NCI-H1694 treated with DMSO at 0.1 percent for 48 hours (cell line): ENCODE data around the gene NADSYN1.

Source experiments
- DNase-seq: peaks from one replicate; lab custom pipeline; 2025; lab: John Stamatoyannopoulos, UW

The NADSYN1 gene

DNA sequence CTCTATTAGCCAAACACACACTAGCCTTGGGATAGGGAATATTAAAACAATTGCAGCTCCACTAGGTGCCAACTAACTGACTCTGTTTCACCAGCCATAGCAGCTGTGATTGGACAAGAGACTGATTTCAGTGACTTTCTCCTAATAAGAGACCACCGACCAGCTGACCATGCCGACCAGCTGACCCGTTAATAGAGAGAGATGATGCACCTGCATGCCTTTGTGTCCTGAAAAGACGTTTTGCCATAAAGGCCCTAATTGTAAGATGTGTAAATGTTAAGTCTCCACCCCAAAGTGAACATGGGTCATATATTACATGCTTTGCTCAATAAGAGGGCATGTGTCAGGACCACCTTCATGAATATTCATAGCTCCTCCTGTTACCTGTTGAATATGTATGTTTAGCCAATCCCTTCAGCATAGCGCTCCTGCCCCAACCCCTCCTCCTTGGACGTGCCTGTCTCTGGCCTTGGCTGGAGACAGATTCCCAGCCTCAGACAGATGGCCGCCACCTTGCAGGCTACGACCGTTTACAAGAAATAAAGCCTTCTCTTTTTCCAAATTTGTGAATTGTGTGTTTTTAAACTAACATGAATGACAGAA is 1.3 kb upstream of the NADSYN1 start:
- no peak for DNase-seq

DNA sequence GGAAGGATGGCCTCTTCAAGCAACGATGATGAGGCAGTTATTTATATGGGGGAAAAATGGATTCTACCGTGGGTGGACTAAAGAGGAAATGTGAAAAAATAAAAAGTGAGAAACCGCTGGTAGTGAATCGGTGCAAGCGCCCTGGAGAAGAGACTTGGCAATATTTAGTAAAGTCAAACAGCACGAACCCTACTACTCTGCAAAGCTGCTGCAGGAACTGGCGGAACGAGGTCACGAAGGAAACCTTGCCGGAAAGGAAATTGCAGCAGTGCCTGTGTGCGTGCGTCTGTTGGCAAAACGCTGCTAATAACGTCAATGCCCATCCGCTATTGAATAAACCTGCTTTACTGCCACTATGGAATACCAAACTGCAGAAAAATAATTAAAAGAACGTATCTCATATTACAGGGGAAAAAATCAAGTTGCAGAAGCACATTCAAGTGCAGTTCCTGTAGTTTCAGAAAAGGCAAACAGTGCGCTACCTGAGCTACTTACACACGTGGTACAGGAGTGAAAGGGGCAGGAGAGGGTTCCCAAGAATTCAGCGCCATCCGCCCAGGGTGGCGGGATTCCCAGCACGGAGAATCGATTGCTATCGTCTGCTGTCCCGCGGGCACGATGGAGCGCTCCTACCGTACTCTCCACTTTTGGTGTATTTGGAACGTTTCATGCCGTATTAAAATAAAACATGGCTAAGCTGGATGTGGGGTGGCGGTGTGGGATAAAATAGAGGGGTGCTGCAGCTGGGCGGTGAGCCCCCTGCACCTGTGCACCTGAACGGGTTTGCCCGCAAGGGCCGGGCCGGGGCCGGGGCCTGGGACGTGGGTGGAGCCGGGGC is 585 bp upstream of the NADSYN1 start:
- DNase-seq: no peak

DNA sequence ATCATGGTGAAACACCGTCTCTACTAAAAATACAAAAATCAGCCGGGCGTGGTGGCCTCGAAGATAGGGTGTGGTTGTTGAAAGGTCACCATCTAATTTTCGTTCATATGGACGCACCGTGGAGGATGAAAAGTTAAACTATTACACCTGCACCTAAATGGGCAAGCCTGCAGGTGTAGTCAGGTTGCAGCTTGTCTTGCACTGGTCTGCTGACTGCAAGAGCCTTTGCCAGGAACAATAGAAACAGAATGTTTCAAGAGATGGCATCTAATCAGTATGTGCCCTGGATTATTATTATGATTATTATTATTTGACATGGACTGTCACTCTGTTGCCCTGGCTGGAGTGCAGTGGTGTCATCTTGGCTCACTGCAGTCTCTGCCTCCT is 908 bp downstream of the NADSYN1 start:
- no peak for DNase-seq

DNA sequence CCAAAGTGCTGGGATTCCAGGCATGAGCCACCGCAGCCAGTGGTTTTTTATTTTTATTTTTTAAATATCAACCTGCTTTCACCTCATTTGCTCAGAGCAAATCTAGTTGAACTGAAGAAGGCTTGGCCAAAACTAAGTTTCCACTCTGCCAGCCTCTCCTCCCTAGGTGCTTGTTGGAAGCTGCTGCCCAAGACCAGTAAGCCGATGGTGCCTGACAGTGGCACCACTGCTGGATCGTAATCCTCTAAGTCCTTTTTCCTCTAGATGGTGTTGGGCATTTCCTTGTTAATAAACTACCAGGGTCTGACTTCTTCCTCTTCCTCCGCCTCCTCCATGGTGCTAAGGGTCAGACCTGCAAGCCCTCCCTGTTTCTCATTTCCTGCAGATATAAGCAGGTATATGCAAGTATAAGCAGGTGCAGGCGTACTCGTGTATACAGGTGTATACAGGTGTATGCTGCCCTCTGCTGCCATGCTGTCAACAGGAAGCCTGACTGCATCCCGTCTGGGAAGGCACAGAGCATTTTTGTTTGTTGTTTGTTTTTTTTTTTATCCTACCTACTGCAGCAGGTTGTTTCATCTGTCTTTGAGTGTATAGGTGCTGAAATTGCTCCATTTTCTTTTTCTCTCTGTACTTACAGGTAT is 1.6 kb downstream of the NADSYN1 start:
- DNase-seq: no peak

DNA sequence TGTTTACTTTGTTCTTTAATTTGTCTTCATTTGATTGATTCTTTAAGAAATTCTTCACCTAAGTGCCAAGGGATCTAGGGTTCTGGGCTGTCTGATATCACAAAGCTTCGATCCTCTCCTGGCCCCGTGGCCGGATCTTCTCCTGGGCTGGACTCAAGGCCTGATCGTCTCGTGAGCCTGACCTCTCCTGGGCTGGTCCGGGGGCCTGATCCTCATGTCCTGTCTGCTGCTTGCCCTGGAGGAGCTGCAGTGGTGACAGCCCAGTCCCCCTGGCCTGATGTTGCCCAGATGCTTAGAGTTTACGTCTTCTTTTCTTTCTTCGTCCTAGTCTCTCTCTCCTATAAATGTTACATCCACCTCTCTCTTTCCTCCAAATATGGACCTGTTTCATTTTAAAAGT is 3.3 kb downstream of the NADSYN1 start:
- no peak for DNase-seq

DNA sequence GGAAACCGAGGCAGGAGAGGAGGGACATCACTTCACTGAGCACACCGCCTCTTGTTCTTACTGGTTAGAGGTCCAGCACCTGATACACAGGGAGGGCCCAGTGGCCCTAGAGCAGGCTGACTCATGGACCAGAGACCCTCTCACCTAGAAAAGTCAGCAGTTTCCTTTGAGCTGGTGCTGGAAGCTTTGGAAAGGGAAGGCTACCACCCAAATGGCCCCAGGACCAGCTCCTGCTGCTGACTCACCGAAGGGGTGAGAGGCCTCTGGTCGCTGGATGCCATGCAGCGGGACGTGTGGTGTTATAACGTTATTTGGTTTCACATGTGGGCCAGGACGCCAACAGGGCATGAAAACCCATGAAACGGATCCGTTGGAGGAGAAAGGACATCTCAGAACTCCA is 3.8 kb downstream of the NADSYN1 start:
- no peak for DNase-seq

GRCh38 chr11:71458146-71459070 is 5.4 kb downstream of the NADSYN1 start:
- no peak for DNase-seq

DNA sequence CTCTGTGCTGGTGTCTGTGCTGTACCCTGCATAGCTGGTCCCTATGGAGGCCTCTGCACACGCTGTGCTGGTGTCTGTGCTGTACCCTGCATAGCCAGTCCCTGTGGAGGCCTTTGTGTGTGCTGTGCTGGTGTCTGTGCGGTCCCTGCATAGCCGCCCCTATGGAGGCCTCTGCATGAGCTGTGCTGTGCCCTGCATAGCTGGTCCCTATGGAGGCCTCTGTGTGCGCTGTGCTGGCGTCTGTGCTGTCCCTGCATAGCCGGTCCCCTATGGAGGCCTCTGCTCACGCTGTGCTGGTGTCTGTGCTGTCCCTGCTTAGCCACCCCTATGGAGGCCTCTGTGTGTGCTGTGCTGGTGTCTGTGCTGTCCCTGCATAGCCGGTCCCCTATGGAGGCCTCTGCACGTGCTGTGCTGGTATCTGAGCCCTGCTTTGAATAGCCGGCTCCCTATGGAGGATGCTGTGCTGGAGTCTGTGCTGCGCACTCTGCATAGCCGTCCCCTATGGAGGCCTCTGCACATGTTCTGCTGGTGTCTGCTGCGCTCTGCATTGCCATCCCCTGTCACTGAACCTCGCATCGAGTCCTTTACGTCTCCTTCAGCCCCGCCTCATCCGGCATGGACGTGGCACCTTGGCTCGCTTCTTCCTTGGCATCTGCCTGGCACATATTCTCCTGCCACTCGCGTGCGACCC is 6.2 kb downstream of the NADSYN1 start:
- no peak for DNase-seq

DNA sequence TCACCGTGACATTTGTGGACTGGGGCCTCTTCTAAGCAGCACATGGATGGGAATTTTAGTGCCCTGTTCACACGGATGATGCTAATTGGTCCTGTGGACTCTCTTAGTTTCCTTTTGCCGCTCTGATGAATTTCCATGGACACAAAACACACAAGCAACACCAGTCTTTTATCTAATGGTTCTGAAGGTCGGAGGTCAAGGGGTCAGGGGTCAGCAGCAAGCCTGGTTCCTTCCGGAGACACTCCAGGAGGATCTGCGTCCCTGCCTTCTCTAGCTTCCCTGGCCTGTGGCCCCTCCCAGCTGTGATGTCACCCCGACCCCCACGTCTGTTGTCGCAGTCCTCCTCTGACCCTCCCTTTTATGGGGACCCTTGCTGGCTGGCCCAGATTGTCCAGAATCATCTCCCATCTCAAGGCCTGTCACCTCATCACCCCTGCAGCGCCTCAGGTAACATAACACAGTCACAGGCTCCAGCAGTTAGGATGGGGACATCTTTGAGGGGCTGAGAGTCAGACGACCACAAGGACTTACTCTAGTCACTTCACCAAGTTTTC is 6.8 kb downstream of the NADSYN1 start:
- DNase-seq: no peak

DNA sequence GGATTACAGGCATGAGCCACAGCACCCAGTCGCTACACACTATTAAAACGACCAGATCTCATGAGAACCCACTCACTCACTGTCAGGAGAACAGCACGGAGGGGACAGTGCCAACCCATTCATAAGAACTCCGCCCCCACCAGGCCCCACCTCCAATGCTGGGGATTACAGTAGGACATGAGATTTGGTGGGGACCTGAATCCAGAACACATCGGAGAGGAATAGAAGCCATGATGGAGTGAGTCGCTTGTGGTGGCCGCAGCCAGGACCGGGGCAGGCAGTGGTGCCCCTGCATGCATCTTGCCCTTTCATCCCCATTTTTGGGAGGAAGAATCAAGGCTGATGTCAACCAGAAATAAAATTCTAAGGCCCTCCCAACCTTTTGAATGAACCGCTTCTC is 8.7 kb downstream of the NADSYN1 start:
- no peak for DNase-seq

GRCh38 chr11:71462726-71463125 is 9.7 kb downstream of the NADSYN1 start:
- no peak for DNase-seq

DNA sequence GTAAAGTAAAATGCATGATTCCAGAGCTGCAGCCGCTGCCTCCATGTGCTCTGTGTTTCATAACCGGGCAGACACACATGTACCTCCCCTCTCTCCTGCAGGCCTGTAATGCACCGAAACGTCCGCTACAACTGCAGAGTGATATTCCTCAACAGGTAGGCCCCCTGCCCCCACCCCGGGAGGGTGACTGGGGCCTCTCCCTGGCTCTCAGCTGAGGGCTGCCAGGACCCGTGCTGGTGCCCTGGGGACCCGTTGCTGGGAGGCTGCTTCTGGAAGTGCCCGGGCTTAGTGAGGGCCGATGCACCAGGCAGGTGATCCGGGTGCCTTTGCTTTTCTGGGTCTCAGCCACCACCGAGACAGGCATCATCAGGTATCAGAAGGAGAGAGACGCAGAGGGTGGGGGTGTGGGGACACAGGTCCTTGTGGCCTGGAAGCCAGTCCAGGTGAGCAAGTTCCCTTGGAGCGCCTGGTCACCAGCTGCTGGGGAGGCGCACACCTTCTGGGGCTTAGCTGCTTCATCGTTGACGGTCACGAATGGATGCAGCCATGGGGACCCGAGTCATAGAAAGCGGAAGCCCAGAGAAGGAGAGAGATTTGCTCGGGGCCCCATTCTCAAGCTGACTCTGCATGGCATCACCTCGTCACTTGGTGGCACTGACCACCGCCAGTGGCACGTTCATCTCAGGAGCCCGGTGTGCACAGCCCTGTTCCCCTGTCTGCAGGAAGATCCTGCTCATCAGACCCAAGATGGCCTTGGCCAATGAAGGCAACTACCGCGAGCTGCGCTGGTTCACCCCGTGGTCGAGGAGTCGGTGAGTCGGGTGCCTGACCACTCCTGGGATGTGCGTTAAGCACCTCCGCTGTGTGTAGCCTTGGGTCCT is 10.6 kb downstream of the NADSYN1 start:
- no peak for DNase-seq

DNA sequence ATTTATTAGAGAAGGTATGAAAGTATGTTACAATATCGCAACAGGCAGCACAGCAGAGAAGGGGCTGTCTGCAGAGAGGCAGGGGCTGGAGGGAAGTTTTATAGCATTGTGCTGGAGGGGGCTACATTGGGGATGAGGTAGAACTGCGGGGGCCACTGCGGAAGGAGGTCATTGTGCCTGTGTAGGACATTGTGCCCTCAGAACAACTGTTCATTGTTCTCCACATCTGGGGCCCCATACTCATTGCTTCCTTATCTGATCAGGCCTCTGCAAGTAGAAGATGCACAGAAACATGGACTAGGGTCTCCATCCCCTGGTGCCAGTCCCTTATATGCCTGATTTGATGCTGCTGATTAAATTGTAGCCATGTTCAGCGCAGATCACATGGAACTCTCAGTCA is 12.1 kb downstream of the NADSYN1 start:
- no peak for DNase-seq

- no peak for DNase-seq
These were observed 13.4 kb downstream of the NADSYN1 start for GRCh38 chr11:71466358-71466757.

DNA sequence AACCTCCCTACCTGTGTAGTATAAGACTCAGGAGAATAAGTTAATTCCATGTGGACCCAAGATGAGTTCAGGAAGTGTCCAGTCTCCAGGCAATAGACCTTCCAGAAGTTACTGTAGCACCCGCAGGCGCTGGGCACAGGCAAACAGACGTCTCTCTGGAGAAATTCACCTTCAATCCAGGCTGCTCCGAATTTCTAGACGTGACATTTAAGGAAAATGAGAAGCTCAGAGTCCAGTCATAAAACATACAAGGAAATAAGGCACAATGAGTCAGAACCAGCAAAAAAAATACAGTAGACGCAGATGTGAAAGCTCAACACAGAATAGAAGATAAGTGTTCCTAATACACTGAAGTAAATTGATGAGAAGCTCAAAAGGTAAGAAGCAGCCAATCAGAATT is 14.2 kb downstream of the NADSYN1 start:
- DNase-seq: no peak

DNA sequence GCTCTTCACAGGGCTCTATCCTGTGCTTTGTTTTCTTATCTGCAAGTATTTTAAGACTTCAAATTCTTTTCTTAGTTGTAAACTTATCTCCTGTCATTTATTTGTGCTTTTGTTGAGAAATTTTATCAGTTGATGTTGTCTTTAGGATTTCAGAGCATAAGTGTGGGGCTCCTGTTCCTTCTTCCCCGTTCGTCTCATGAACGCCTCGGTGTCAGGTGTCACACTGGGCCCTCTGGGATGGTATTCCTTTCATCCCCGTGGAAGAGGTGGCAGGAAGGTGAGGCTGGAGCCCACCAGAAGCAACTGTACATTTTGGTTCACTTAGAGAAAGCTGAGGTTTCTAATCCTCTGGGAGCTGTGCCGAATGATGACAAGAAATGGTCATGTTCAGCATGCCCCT is 17.9 kb downstream of the NADSYN1 start:
- DNase-seq: no peak

DNA sequence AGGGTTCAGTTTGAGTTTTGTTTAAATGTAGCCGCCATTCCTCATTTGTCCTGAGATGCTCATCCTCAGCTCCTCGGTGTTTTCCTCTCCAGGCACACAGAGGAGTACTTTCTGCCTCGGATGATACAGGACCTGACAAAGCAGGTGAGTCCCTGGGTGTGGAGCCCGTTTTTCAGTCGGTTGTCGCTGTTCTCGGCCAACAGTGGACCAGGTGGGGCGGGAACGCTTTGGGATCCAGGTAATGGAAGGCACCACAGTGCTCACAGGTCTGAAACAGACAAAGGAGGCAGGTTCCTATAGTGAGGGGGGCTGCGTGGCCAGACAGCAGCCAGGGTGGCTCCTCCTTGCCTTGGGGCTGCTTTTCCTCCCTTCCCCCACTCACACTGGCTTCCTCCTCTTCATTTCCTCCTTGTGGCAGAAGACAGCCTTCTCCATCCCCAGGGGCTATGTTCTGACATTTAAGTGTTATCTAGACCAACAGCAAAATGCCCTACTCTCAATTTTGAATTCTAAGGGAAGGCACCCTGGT is 19.4 kb downstream of the NADSYN1 start:
- DNase-seq: no peak

DNA sequence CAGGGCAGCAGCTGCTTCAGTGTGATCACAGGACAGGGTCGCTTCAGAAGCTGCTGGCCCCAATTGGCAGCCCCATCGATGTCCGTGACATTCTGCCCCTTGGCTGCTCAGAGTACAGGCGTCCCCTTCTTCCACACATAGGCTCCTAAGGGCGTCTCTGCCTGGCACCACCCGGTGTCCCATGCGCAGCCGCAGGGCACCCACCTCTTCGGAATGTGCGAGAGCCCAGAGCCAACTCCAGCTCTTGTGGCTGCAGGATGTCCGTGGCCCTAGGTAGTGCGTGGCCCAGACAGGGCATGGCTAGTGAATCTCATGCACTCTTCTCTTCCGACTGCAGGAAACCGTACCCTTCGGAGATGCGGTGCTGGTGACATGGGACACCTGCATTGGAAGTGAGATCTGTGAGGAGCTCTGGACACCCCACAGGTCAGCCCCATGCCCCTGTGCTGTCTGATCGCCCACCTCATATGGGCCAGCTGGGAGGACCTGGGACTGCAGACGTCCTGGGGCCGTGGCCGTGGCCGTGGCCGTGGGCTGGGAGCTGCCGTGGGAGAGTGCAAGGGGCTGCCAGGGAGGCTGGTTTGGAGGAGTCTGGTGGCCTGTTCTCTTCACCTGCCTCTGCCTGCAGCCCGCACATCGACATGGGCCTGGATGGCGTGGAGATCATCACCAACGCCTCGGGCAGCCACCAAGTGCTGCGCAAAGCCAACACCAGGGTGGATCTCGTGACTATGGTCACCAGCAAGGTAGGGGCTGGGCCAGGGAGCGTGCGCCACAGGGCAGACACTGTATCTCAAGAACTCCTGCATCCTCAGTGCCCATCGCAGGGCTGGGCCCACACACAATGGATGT is 20.2 kb downstream of the NADSYN1 start:
- DNase-seq: no peak

DNA sequence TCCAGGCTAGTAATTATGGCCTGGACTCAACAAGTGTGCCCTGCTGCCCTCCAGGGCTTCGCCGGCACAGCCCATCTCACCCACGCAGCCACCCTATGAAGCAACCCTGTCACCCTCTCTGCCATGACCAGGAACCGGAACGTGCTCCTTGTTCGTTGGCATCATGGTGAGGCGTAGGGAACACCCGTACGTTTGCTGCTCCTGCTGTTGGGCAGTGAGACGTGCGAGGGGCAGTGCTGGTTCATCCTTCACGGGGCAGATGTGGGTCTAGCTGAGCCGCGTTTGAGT is 20.7 kb downstream of the NADSYN1 start:
- no peak for DNase-seq
